ENCODE measurements around the gene INTS1. TPM values are rescaled to one million over a fixed set of nuclear protein-coding genes. Genes with fewer than 3 reads are reported as not detected.

INTS1 gene
- total and polyA plus RNA-seq, 3 donors from 2014 or later, result 142 to 185 (median 142) TPM

DNA sequence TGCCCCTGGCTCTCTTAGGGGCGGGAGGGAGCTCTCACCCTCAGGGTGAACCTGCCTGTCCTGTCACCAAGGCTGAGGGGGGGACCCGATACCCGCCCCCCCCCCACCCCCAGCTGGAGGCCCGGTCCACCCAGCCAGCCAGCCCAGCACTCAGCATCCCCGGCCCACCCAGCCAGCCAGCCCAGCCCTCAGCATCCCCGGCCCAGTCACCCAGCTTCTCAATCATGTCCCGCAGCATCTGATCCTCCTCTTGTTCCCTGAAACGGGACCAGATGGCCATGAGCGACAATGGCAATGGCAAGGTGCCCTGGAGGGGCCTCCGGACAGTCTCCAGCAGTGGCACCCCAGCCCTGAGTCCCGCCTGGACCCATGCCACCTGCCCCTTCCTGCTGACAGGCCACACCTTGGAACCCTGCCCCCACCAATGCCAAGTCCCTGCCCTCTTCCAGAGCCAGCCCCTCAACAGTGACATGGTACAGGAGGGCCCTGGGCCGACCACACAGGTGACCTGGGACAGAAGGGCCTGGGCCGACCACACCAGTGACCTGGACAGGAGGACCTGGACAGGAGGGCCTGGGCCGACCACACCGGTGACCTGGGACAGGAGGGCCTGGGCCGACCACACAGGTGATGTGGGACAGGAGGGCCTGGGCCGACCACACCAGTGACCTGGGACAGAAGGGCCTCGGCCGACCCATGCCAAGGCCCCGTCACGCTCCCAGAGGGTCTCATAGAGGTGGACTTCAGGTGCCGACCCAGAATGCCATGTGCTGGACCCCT is 69.1 kb downstream of the INTS1 start:
- H3K4me3 ChIP-seq, result no peak overlapping the region
- H3K36me3 ChIP-seq (ENCODE audit: low read depth, missing control alignments), result no peaks in the 10 kb centered on the region
- no peak for TF ChIP-seq POLR2A (IDR thresholded peaks at IDR 0.05)
- TF ChIP-seq, protein P1, sequence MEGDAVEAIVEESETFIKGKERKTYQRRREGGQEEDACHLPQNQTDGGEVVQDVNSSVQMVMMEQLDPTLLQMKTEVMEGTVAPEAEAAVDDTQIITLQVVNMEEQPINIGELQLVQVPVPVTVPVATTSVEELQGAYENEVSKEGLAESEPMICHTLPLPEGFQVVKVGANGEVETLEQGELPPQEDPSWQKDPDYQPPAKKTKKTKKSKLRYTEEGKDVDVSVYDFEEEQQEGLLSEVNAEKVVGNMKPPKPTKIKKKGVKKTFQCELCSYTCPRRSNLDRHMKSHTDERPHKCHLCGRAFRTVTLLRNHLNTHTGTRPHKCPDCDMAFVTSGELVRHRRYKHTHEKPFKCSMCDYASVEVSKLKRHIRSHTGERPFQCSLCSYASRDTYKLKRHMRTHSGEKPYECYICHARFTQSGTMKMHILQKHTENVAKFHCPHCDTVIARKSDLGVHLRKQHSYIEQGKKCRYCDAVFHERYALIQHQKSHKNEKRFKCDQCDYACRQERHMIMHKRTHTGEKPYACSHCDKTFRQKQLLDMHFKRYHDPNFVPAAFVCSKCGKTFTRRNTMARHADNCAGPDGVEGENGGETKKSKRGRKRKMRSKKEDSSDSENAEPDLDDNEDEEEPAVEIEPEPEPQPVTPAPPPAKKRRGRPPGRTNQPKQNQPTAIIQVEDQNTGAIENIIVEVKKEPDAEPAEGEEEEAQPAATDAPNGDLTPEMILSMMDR (IDR thresholded peaks at IDR 0.05), result no peak
- H3K9me3 ChIP-seq, result no peaks in the 10 kb centered on the region
- no peaks in the 10 kb centered on the region for H3K27me3 ChIP-seq
- intact Hi-C loops (cut with DNase I; ENCODE audit: low total_unique reads), result no loop called here
- 93 to 97% methylated on average over 7 to 22 of the region's 22 CpGs for WGBS, 2 donors
- no peaks in the 10 kb centered on the region for H3K4me1 ChIP-seq
- DNase-seq, result no peak
- H3K27ac ChIP-seq, result no peak overlapping the region

DNA sequence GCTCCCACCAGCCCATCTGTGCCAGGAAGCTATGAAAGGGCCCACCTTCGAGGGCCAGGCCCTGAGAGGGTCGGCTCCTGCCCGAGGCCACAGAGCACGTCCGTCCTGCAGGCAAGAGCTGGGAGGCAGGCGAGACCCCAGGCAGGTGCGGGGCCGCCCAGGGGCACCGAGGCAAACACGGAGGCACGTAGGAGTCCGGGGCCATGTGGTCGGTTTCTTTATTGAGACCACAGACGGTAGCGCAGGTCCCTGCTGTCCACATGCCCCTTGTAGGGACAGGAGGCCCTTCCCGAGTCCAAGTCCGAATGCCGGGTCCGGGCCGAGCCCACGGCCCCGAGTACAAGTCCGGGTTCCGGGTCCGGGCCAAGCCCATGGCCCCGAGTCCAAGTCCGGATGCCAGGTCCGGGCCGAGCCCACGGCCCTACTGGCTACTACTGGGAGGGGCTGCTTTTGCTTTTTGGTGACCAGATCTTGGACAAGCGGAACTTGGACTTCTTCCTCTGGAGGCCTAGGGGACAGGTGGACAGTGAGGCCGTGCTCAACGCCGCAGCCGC is 69.9 kb downstream of the INTS1 start:
- WGBS, 2 donors, result 97% methylated on average over 32 of the region's 35 CpGs; no CpG with 5 or more reads in 1 of the 2 donors
- Histone ChIP-seq H3K4me3 (no peak overlapping the region), H3K27ac (no peak overlapping the region), H3K27me3 (no peaks in the 10 kb centered on the region), H3K9me3 (no peaks in the 10 kb centered on the region), H3K4me1 (no peaks in the 10 kb centered on the region), H3K36me3 (ENCODE audit: low read depth, missing control alignments) (no peaks in the 10 kb centered on the region)
- intact Hi-C loops (cut with DNase I; ENCODE audit: low total_unique reads), result no loop called here
- no peak for TF ChIP-seq POLR2A (IDR thresholded peaks at IDR 0.05)
- TF ChIP-seq, protein P1 (IDR thresholded peaks at IDR 0.05), result no peak
- DNase-seq, result no peak

DNA sequence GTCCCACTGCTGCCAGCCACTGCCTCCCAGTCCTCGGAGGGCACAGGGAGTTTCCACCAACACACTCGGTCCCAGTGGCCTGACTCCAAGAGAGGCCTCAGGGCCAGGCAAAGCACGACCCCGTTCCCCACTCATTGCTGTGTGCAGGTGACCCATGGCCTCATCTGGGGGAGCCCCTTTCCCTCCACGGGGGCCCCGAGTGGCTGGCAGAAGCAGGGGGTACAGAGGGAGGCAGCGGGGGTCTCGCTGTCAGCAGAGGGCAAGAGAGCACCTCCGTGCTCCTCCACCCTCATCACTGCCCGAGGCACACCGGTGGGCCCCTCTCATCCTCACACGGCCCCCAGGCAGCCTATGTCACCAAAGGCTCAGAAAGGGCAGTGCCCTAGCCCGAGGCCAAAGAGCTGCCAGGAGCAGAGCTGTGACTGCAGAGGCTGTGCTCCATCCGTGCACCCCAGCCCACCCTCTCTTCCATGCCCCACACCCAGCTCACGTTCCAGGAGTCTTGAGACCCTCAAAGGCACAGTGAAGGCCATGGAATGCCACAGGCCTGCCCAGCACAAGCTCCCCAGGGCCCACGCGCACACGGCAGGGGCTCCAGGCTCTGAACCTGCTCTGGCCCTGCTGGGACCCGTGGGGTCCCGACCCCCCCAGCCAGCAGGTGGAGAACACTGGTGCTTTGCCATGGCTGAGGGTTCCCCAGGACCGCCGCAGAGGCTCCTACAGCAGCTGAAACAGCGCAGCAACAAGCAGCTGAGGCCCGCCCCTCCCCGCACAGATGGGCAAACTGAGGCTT is 70.9 kb downstream of the INTS1 start:
- no peaks in the 10 kb centered on the region for H3K9me3 ChIP-seq
- no peak overlapping the region for H3K4me3 ChIP-seq
- H3K27ac ChIP-seq, result no peak overlapping the region
- H3K27me3 ChIP-seq, result no peaks in the 10 kb centered on the region
- no peaks in the 10 kb centered on the region for H3K36me3 ChIP-seq (ENCODE audit: low read depth, missing control alignments)
- intact Hi-C loops (cut with DNase I; ENCODE audit: low total_unique reads), result no loop called here
- no peak for TF ChIP-seq POLR2A (IDR thresholded peaks at IDR 0.05)
- TF ChIP-seq, protein P1 (IDR thresholded peaks at IDR 0.05), result no peak
- H3K4me1 ChIP-seq, result no peaks in the 10 kb centered on the region
- 85 to 92% methylated on average over 5 to 24 of the region's 25 CpGs for WGBS, 2 donors
- DNase-seq, result no peak

DNA sequence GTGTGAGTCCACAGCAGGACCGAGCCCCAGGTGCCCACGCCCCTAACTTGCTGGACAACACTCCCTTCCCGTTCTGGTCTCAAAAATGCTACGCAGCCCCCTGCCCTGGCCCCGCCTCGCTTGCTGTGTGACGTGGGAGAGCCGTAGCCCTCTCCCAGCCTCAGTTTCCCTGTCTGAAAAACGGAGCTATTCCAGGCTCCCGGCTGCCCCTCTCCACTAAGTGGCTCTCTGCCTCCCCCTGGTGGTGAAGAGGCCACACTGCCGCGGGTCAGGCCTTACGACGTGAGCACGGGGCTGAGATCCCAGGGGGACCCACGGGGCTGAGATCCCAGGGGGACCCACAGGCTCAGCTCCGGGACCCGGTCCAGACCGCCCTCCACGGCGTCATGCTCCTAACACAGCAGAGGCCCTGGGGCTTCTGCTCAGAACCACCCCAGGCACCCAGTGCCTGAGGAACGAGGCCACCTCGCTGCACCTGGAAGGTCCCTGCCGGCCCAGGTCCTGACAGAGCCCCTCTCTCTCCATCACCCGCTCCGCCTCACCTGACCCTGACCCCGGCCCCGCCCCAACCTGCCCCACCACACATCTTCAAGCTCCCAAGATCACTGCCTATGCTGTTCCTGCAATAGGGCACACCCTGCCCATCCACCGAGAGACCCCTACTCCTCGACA is 71.6 kb downstream of the INTS1 start:
- no peaks in the 10 kb centered on the region for H3K27me3 ChIP-seq
- DNase-seq, result peak; percentile 77
- TF ChIP-seq, protein P1 (IDR thresholded peaks at IDR 0.05), result peak; percentile 81 to 98 (median 92)
- no peak for TF ChIP-seq POLR2A (IDR thresholded peaks at IDR 0.05)
- WGBS, 2 donors, result 28 to 44% methylated on average over 17 to 18 of the region's 30 CpGs
- no peaks in the 10 kb centered on the region for H3K36me3 ChIP-seq (ENCODE audit: low read depth, missing control alignments)
- H3K27ac ChIP-seq, result no peak overlapping the region
- H3K9me3 ChIP-seq, result no peaks in the 10 kb centered on the region
- no peaks in the 10 kb centered on the region for H3K4me1 ChIP-seq
- intact Hi-C loops (cut with DNase I; ENCODE audit: low total_unique reads), result no loop called here
- H3K4me3 ChIP-seq, result no peak overlapping the region

All from testis (tissue), 3 donors.